Ovary (tissue), 9 donors: Measurements from ENCODE around the gene HLCS. TPM values are rescaled to one million over a fixed set of nuclear protein-coding genes. Genes with fewer than 3 reads are reported as not detected.
"Not testable (repeated sequence)": the region's sequence is repeated elsewhere in the genome, so short reads cannot be mapped to it uniquely, and the experiment has no call there.

Experiments used
- DNase-seq, 5 donors: peaks; one replicate each; pipeline ENCODE4 v3.0.0-alpha.2; 2019 to 2020
- H3K27ac ChIP-seq, 2 donors: fragments of 200-600 bp; one replicate each; pipeline versions ENCODE4 v1.5.1 to v1.8.0; 2019 to 2022
- H3K27me3 ChIP-seq: fragments of 200-600 bp; one replicate; pipeline ENCODE4 v1.8.0; 2022
- H3K36me3 ChIP-seq: fragments of 200-600 bp; sonication (generic); one replicate; pipeline ENCODE4 v1.5.1; 2019
- H3K4me1 ChIP-seq: one replicate; pipeline ENCODE4 v1.8.1; 2013; ENCODE audit warnings: mild to moderate bottlenecking, moderate library complexity; ENCODE audit not compliant: insufficient read depth
- H3K4me3 ChIP-seq: fragments of 200-600 bp; sonication (generic); one replicate; pipeline ENCODE4 v1.5.1; 2017
- H3K9me3 ChIP-seq, 2 donors: fragments of 200-600 bp in 1 of 2; sonication (generic) in 1 of 2; one replicate each; pipeline versions ENCODE4 v1.5.1 to v1.8.1; 2013 to 2019; ENCODE audit warnings: mild to moderate bottlenecking in 1 of 2, moderate library complexity in 1 of 2
- EP300 ChIP-seq: sonication (generic); formaldehyde crosslinking; IDR thresholded peaks from one replicate; pipeline ENCODE4 v1.6.1; 2017; ENCODE audit warnings: antibody characterized with exemption
- POLR2A ChIP-seq: fragments of 450-650 bp; IDR thresholded peaks from one replicate; pipeline ENCODE4 v1.6.1; 2017; ENCODE audit warnings: antibody characterized with exemption, mild to moderate bottlenecking, moderate library complexity
- WGBS, 3 donors: extraction: QIAGEN DNeasy Blood & Tissue Kit in 1 of 3; methylation state at CpG; one replicate each; pipeline versions ENCODE4 v1.1.5 to v1.1.7; 2013 to 2017; 5-methylcytosine and 5-hydroxymethylcytosine counted together
- intact Hi-C, 4 donors: fragments of 100-400 bp; cut with DNase I; formaldehyde crosslinking; loops; one replicate each; pipeline versions ENCODE4 v1.11.0 to v1.15.1; 2022 to 2023
- polyA plus RNA-seq, 2 donors: library from polyadenylated mRNA; stranded (reverse); fragments of 200-250 nt in 1 of 2; fragments of 350-450 nt in 1 of 2; fragmentation: Illumina TruSeq in 1 of 2; extraction: RNeasy Lipid Tissue Mini Kit (QIAGEN cat#74804) in 1 of 2; gene quantifications; one replicate each; pipeline ENCODE4 v1.2.3, GENCODE V29; 2013 to 2014
- total RNA-seq, 7 donors: library from RNA; depleted of rRNA in 2 of 7; stranded (reverse); fragments of >200 nt in 2 of 7; fragmentation: NEBNext Ultra II Directional in 3 of 7; extraction: Animal tissue kit (Norgen Biotek cat#: 25700) in 3 of 7; gene quantifications; one replicate each; pipeline versions ENCODE4 v1.1.0 to v1.2.4, GENCODE V29; 2016 to 2023
- TF ChIP-seq, protein P1 (sequence below), 3 donors: fragments of 450-650 bp in 2 of 3; fragments of 200-600 bp in 1 of 3; IDR thresholded peaks; one replicate each; pipeline versions ENCODE4 v1.5.1 to v1.8.0; 2016 to 2022; ENCODE audit warnings: antibody characterized with exemption in 3 of 3, mild to moderate bottlenecking in 1 of 3
- donor health status: DM: no; HTN: no; CAD: no; lungs with moderate emphysema.
- donor health status: DM: no; HTN: no; CAD: no.
- donor health status: Bipolar disorder and iron deficiency.
- donor health status: DM: yes; HTN: yes; CAD: no.
- donor health status: DM: no; HTN: no; CAD: no.
- donor health status: DM: yes; HTN: yes; CAD: no.

HLCS gene
- total and polyA plus RNA-seq, 9 donors = 4.0 to 20.3 (median 12.4) TPM

DNA sequence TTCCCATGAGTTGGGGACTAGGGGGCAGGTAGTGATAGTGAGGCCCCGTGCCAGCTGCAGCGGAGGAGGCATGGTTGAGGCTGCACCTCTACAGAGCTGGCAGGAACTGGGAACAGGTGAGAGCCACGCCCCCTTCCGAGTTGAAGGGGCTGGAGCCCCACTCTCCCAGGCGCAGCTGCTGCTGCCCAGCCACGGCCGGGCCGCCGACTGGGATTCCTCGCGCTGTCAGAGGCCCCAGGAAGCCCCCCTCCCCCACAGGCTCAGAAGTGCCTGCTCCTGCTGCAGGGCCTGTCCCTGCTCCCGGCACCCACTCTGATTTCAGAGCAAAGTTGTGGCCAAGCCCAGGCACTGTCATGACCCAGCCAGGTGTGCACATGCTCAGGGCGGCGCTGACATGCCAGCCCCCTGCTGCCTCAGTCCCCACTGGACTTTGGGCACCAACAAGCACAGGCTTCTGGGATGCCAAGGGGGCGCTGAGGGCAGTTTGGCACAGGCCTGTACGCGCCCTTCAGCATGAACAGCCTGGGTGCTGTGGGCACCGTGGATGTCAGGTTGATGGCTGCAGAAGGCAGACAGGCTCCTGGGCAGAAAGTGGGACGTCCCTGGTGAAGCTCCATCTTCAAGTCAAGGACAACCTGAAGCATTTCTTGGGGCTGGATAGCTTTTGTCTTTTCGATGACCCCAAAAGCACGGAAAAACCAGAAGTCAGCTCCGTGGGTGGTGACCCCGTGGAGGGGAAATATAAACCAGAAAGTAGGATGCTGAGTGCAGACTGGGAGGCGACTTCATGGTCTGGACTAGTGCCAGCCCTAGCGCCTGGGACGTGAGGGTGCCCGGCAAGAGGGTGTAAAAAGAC lies 146.1 kb downstream of the HLCS start:
- 75 to 85% (median 79%) methylated on average over 27 of the region's 27 CpGs for WGBS, 3 donors
- TF ChIP-seq POLR2A (no peak), EP300 (no peak)
- TF ChIP-seq, protein P1, sequence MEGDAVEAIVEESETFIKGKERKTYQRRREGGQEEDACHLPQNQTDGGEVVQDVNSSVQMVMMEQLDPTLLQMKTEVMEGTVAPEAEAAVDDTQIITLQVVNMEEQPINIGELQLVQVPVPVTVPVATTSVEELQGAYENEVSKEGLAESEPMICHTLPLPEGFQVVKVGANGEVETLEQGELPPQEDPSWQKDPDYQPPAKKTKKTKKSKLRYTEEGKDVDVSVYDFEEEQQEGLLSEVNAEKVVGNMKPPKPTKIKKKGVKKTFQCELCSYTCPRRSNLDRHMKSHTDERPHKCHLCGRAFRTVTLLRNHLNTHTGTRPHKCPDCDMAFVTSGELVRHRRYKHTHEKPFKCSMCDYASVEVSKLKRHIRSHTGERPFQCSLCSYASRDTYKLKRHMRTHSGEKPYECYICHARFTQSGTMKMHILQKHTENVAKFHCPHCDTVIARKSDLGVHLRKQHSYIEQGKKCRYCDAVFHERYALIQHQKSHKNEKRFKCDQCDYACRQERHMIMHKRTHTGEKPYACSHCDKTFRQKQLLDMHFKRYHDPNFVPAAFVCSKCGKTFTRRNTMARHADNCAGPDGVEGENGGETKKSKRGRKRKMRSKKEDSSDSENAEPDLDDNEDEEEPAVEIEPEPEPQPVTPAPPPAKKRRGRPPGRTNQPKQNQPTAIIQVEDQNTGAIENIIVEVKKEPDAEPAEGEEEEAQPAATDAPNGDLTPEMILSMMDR (IDR thresholded peaks at IDR 0.05) = no peak

DNA sequence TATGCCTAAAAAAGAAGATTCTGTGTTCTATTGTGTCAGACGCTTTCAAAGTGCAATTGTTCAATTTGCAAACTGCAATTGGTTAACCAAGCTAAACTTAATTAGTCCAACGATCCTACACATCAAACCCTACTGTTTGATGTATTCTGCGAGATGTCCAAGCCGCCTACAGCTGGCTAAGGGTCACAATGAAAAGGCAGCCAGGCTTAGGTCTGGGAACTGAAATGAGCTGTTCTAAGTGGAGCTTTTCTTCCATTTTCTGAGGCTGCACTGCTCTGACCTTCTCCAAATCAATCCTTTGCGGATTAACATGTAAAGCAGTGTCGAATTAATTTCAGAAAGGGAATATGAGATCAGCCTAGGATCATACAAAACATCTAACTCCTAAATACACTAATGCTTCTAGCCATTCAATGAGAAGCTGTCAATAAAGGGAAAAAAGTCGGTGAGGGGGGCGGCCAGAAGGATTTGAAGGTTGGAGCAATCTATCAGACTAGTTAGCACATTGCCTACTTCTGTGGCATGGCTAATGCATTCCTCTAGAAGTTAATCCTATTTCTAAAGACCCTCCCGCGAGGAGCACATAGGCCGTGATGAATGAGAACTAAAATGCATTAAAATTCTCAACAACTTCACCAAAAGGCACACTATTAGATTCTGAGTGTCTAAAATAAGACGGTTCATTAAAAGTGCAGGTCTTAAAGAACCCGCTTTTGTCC lies 148.6 kb downstream of the HLCS start:
- DNase-seq = no peak
- intact Hi-C loops = no loop called here
- Histone ChIP-seq H3K4me3 (no peak overlapping the region), H3K4me1 (no peaks in the 10 kb centered on the region), H3K9me3 (no peaks in the 10 kb centered on the region), H3K27me3 (no peaks in the 10 kb centered on the region), H3K36me3 (no peaks in the 10 kb centered on the region), H3K27ac (no peak overlapping the region)
- 92 to 96% (median 94%) methylated on average over 13 of the region's 13 CpGs for WGBS, 3 donors
- TF ChIP-seq, protein P1 (IDR thresholded peaks at IDR 0.05) = no peak
- TF ChIP-seq POLR2A (no peak), EP300 (no peak)

More for the DNA sequence above, 146.1 kb downstream of the HLCS start:
- H3K27me3 ChIP-seq = no peaks in the 10 kb centered on the region
- intact Hi-C loops = no loop called here
- no peak overlapping the region for H3K4me3 ChIP-seq
- H3K4me1 ChIP-seq = no peaks in the 10 kb centered on the region
- H3K9me3 ChIP-seq = no peaks in the 10 kb centered on the region
- no peak for DNase-seq
- H3K36me3 ChIP-seq = no peaks in the 10 kb centered on the region
- H3K27ac ChIP-seq = no peak overlapping the region

DNA sequence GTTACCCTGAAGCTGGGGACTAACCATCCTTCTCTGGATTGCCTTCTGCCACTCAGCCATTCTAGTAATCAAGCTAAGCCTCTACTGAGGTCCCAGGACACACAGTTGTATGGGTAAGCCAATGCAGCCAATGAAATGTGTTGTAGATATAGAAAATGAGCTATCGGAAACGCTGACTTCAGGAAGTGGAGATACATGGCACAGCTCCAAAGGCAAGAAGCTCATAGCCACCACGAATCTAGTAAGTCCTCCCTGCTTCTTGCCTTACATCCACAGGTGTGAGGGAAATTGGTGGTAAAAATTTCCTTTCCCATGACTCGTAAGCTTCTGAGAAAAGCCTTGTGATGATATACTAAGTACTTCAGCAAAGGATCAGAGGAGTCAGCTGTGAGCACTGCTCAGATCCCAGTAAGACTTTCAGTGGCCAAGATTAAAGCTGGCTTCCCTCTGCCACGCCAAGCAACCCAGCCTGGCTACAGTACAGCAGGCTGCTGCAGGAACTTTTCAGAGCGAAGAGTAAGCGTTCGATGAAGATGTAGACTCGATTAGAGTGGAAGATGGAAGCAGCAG lies 149.8 kb downstream of the HLCS start:
- Histone ChIP-seq H3K27ac (no peak overlapping the region), H3K36me3 (no peaks in the 10 kb centered on the region), H3K9me3 (no peaks in the 10 kb centered on the region), H3K4me1 (no peaks in the 10 kb centered on the region), H3K4me3 (no peak overlapping the region), H3K27me3 (no peaks in the 10 kb centered on the region)
- DNase-seq = no peak
- intact Hi-C loops = no loop called here
- WGBS, 3 donors = 82 to 89% (median 85%) methylated on average over 9 of the region's 9 CpGs
- TF ChIP-seq, protein P1 (IDR thresholded peaks at IDR 0.05) = no peak
- TF ChIP-seq EP300 = no peak
- no peak for TF ChIP-seq POLR2A

DNA sequence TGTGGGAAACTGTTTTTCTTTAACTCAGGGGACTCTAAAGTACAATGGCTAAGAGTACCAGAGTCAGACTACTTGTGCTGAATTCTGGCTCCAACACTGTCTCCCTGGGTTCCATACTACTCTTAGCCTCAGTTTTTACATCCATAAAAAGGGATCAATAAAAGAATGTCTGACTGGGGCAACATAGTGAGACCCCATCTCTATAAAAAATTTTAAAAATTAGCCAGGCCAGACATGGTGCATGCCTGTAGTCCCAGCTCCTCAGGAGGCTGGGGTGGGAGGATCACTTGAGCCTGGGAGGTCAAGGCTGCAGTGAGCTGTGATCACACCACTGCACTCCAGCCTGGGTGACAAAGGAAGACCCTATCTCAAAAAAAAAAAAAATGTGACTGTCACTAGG lies 150.4 kb downstream of the HLCS start:
- DNase-seq, H3K9me3 ChIP-seq, H3K27me3 ChIP-seq, H3K36me3 ChIP-seq, H3K27ac ChIP-seq, H3K4me1 ChIP-seq, intact Hi-C loops, H3K4me3 ChIP-seq: not testable (repeated sequence)
